Renal cortical epithelial cell (primary cell): ENCODE results near the gene OXCT2. TPM values are rescaled to one million over a fixed set of nuclear protein-coding genes. Genes with fewer than 3 reads are reported as not detected.

Experiments used
- DNase-seq: peaks from one replicate; pipeline ENCODE4 v3.0.0-alpha.2; 2011; ENCODE audit warnings: low read depth
- total RNA-seq: library from RNA; depleted of rRNA; stranded (reverse); fragments of >200 nt; gene quantifications from 2 replicates; pipeline ENCODE4 v1.2.3, GENCODE V29; 2014

The OXCT2 gene
- total RNA-seq, 1 donor from 2014 or later, result 0.65 TPM

DNA sequence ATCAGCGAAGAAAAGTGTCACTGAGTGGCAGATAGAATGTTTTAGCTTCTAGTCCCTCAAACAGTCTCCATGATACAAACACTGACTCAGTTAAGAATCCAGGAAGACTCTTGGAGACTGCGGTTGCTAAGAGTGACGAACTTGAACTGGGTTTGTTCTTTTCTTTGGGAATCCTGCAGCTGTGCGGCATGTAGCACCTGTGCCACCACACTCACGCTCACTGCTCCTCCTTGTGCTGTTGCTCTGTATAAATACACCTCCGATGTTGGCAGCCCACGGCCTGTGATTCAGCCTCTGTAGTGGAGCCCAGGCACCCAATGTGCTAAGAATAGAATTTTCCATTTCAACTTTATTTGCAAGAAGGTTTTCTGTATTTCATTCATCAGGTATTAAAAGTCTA is 38.0 kb downstream of the OXCT2 start:
- no peak for DNase-seq

DNA sequence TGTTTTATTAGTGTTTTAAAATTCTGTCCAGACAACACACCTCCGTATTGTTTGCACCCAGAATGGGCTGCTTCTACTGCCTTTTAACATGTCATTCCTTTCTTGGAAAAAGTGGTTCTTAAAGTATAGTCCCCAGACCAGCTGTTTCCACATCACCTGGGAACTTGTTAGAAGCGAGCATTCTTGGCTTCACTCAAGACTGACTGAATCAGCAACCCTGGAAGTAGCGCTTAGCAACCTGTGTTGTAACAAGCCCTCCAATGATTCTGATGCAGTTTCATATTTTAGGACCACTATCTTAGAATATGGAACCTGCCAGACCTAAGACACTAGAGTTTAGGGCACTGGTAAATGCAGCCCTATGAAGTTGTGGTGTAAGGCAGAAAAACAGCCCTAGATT is 38.4 kb downstream of the OXCT2 start:
- DNase-seq, result no peak

DNA sequence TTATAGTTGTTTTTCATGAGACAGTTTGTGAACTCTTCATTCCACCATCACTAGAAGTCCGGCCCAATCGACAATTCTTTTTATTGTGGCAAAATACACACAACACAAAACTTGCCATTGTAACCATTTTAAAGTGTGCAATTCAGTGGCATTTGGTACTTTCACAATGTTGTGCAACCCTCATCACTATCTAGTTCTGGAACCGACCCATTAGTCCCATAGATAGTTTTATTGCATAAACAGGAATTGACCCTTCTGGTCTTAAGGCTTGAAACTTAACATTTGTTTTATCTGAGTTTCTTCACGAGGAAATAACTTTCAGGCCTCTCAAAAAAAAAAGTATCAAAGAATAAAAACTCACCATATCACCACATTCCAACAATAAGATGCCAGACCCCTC is 41.3 kb downstream of the OXCT2 start:
- no peak for DNase-seq

DNA sequence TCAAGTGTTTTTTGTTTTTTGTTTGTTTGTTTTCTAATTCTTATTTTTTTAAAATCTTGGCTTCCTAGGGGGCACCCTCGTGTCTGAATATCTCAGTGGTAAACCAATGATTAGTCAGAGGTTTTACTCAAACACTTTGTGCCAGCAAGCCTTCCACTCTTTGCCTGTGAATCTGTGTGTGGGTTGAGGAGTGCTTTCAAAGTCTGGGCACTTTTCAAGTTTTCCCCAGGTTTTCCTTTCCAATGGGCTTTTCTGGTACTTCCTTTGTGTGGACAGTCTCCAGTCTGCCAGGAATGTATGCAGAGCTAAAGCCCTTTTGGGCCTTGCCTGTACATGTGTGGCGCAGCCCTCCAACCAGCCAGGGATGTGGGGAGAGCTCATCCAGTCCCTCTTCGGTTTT is 42.1 kb downstream of the OXCT2 start:
- DNase-seq, result no peak

DNA sequence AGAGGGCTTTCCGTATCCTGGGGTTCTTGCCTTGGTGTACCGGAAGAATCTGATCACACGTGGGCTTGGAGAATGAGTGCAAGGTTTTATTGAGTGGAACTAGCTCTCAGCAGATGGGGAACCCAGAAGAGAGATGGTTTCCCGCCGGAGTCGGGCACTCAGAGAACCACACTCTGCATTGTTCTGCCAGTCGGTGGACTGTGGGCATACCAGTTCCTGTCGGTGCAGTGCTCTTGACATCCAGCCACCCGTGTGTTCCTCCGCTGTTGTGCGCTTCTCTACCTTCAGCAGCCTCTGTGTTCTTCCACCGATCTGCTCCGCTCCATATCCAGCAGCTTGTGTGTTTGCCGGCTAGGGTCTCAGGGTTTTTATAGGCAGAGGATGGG is 43.2 kb downstream of the OXCT2 start:
- DNase-seq, result no peak

DNA sequence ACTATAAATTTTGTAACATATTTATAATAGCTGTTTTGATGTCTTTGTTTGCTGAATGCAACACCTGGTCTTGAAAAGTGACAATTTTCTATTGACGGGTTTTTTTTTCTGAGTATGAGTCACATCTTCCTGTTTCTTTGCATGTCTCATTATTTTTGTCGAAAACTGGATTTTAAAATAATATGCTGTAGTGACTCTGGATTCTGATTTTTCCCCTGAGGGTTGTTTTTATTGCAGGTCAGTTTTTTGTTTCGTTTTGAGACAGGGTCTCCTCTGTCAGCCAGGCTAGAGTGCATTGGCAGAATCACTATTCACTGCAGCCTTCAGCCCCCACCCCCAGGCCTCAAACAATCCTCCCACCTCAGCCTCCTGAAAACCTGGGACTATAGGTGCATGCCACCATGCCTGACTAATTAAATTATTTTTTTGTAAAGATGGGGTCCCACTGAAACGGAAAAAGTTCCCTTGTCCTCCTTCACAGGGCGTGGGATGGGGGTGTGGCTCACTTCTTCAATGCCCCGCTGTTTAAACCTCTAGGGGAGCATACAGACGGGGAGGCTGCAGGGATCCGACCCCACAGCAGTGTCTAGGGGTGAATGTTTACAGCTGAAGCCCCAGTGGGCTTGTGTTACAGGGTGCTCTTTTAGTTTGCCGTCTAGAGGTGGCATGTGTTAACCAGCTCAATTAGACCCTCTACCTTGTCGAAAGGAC is 43.8 kb downstream of the OXCT2 start:
- DNase-seq, result no peak

DNA sequence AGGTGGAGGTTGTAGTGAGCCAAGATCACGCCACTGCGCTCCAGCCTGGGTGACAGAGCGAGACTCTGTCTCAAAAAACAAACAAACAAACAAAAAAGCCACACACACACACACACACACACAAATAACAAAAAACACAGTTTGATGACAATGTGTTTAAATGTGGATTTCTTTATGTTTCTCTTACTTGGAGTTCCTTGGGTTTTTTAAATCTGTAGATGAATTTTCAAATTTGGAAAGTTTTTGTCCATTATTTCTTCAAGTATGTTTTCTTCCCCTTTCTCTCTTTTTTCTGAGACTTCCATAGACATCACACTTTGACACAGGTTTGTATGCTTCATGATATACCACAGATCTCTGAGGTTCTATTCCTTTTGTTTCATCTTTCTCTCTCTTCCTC is 44.5 kb downstream of the OXCT2 start:
- DNase-seq, result no peak

DNA sequence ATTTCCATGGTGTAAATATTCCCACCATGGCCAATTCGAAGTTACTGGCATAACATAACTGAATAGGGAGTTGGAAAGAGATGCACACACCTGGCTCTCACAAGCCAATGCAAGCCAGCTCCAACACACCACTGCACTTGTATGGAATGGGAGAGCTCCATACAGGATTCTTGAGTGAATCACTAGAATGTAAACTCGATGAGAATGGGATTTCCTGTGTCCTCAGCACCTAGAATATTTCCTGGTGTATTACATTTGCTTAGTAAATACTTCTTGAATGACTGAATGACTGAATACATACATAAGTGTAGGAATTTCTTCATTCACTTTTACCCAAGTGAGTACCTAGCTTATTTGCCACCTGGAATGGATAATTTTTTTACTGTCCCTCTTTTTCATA is 48.7 kb downstream of the OXCT2 start:
- no peak for DNase-seq

DNA sequence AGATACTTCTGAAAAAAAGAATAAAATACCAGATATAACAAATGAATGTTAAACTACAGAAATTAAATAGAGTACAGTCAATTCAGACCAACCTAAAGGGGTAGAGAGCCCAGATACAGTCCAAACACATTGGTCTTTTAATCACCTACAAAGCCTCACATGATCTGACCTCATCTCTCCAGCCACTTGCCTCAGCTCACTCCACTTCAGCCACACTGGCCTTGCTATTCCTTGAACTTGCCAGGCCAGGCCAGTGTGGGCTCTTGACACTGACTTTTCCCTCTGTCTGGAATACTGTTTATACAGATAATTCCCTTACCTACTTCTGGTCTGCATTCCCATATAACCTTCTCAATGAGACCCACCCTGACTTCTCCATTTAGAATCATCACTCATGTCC is 49.5 kb downstream of the OXCT2 start:
- no peak for DNase-seq

DNA sequence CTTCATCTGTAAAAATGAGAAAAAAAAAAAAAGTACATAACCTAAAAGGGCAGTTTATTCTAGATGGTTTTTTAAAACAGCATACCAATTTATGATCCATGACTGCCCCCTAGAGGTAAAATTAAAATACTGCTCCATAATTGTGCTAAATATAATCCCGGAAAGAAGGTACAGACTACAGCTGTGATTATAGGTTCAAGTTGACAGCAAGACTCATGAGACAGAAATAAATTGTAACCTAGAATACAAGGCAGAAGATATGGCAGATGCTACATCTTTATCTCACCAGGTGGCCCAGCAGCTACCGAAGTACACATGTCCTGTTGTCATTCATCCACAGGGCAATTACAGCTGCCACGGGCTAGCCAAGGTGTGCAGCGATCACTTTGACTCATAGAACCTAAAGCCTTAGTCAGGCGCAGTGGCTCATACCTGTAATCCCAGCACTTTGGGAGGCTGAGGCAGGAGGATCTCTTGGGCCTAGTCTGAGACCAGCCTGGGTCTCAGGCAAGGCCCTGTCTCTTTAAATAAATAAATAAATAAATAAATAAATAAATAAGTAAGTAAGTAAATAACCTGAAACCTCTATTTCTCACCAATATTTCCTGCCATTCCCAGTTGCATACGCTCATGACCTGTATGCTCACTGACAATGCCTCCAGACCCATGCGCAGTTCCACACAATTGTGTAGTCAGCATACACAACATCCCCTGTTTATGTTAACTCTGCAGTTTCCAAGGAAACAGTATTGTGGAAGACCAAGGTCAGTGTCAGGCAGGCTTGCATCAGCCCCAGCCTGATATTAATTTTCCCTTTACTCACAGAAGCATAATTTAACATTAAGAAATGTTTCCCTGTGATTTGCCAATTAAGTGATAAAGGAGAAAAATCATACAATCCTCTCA is 50.8 kb downstream of the OXCT2 start:
- DNase-seq, result peak; percentile 67

Other genes with a start within 250 kb of the OXCT2 start
- gene PABPC4, start 194.6 kb downstream of the OXCT2 start, total RNA-seq, result 131 and 248 TPM in 2 replicates
- gene HEYL, start 131.7 kb downstream of the OXCT2 start, total RNA-seq, result 0.10 TPM in 1 of 2 replicates, not detected in the other
- gene NT5C1A, start 99.2 kb downstream of the OXCT2 start, total RNA-seq, result 0.94 TPM in 1 of 2 replicates, not detected in the other
- 0.17 and 4.4 TPM in 2 replicates for gene HPCAL4, start 79.9 kb downstream of the OXCT2 start, total RNA-seq
- gene PPIE, start 32.5 kb downstream of the OXCT2 start, total RNA-seq, result 35.1 and 39.9 TPM in 2 replicates
- 1.3 and 2.3 TPM in 2 replicates for gene BMP8B, start 17.5 kb upstream of the OXCT2 start, total RNA-seq
- gene TRIT1, start 112.2 kb upstream of the OXCT2 start, total RNA-seq, result 26.4 and 35.3 TPM in 2 replicates
- gene MYCL, start 130.6 kb upstream of the OXCT2 start, total RNA-seq, result 0.70 and 1.4 TPM in 2 replicates
- gene MFSD2A, start 183.8 kb upstream of the OXCT2 start, total RNA-seq, result 6.7 and 9.7 TPM in 2 replicates